ENCODE data around the gene EDIL3. TPM values are rescaled to one million over a fixed set of nuclear protein-coding genes. Genes with fewer than 3 reads are reported as not detected.
"Not testable (repeated sequence)": the region's sequence is repeated elsewhere in the genome, so short reads cannot be mapped to it uniquely, and the experiment has no call there.

EDIL3 gene
- total and polyA plus RNA-seq, 11 donors, result 1.3 to 38.2 (median 18.3) TPM

GRCh38 chr5:84299959-84300358 is 84.7 kb downstream of the EDIL3 start:
- no peaks in the 10 kb centered on the region for H3K9me3 ChIP-seq
- ATAC-seq (no peak), DNase-seq (no peak)
- H3K4me1 ChIP-seq, result no peaks in the 10 kb centered on the region
- TF ChIP-seq, protein P1, sequence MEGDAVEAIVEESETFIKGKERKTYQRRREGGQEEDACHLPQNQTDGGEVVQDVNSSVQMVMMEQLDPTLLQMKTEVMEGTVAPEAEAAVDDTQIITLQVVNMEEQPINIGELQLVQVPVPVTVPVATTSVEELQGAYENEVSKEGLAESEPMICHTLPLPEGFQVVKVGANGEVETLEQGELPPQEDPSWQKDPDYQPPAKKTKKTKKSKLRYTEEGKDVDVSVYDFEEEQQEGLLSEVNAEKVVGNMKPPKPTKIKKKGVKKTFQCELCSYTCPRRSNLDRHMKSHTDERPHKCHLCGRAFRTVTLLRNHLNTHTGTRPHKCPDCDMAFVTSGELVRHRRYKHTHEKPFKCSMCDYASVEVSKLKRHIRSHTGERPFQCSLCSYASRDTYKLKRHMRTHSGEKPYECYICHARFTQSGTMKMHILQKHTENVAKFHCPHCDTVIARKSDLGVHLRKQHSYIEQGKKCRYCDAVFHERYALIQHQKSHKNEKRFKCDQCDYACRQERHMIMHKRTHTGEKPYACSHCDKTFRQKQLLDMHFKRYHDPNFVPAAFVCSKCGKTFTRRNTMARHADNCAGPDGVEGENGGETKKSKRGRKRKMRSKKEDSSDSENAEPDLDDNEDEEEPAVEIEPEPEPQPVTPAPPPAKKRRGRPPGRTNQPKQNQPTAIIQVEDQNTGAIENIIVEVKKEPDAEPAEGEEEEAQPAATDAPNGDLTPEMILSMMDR (IDR thresholded peaks at IDR 0.05), result no peak
- no peak for TF ChIP-seq POLR2A (IDR thresholded peaks at IDR 0.05)
- no peaks in the 10 kb centered on the region for H3K36me3 ChIP-seq
- intact Hi-C loops (cut with DNase I), result no loop called here
- no peaks in the 10 kb centered on the region for H3K27me3 ChIP-seq
- H3K27ac ChIP-seq, result no peak overlapping the region
- WGBS, 4 donors, result 52 to 75% (median 58%) methylated on average over 1 of the region's 1 CpG
- no peak overlapping the region for H3K4me3 ChIP-seq

- H3K36me3 ChIP-seq, result no peaks in the 10 kb centered on the region
- 91 to 94% (median 93%) methylated on average over 4 of the region's 4 CpGs for WGBS, 4 donors
- H3K9me3 ChIP-seq, result no peaks in the 10 kb centered on the region
- intact Hi-C loops (cut with DNase I), result no loop called here
- TF ChIP-seq POLR2A (IDR thresholded peaks at IDR 0.05), result no peak
- TF ChIP-seq, protein P1 (IDR thresholded peaks at IDR 0.05), result no peak
- no peaks in the 10 kb centered on the region for H3K4me1 ChIP-seq
- no peaks in the 10 kb centered on the region for H3K27me3 ChIP-seq
- no peak for DNase-seq
- no peak overlapping the region for H3K4me3 ChIP-seq
- no peak for ATAC-seq
- no peak overlapping the region for H3K27ac ChIP-seq
Measured at GRCh38 chr5:84298628-84299027, 86.1 kb downstream of the EDIL3 start.

- DNase-seq; H3K9me3 ChIP-seq; H3K36me3 ChIP-seq; intact Hi-C loops (cut with DNase I); H3K27ac ChIP-seq; ATAC-seq; H3K4me1 ChIP-seq; H3K4me3 ChIP-seq; H3K27me3 ChIP-seq: not testable (repeated sequence)
- WGBS, 4 donors, result 38 to 52% (median 48%) methylated on average over 4 of the region's 4 CpGs
Measured at GRCh38 chr5:84297641-84298040, 87.0 kb downstream of the EDIL3 start.

DNA sequence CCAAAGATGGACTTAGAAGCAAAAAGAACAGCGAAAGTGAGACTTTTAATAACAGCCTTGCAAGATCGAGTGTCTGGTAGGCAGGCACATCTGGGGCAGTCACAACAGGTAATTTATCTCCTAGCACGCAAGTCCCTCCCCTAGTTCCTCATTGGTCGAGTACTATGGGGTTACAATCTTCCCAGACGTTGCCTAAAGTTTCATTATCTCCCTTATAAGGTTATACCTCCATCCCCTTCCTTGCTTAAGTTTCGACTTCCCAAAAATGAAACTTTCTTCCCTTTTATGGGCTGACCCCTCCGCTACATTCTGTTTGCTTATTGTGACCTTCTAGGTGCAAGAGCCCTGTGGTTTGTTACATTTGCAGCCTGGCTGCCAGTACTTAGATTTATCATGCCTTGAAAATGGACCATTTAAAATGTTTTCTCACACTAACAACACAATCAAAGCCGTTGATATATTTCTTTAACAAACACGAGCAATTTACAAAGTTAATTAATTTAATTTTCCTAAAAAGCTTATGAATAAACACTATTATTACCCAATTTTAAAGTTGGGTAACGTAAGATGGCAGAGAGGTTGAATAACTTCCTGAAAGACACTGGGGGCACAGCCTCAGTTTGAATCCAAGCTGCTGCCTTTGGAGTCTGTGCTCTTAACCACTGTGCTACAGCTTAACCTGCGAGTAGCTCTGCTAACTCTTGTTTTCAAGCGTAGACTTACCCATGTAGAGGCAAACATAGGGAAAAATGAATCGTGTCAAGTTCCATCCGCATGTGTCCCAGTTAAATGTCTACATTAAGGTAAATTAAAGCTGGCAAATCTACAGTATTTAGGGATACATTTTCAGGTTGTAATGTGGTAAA is 91.7 kb downstream of the EDIL3 start:
- Histone ChIP-seq H3K36me3 (no peaks in the 10 kb centered on the region), H3K4me1 (peaks cover 0 to 3% (median 0%) of the 10 kb centered on the region in 12 donors), H3K27ac (no peak overlapping the region), H3K9me3 (no peaks in the 10 kb centered on the region), H3K27me3 (no peaks in the 10 kb centered on the region), H3K4me3 (no peak overlapping the region)
- no peak for ATAC-seq
- intact Hi-C loops (cut with DNase I), result no loop called here
- WGBS, 4 donors, result 81 to 85% (median 83%) methylated on average over 14 of the region's 14 CpGs
- DNase-seq, result no peak
- TF ChIP-seq POLR2A (IDR thresholded peaks at IDR 0.05), result no peak
- TF ChIP-seq, protein P1 (IDR thresholded peaks at IDR 0.05), result no peak
